Fibroblast of lung (primary cell): Measurements from ENCODE around the gene SSH2.

Source experiments
- EZH2 ChIP-seq: IDR thresholded peaks from 2 replicates; pipeline ENCODE4 v1.5.1; 2012; ENCODE audit warnings: low read length, control low read depth, mild to moderate bottlenecking; ENCODE audit errors: missing control alignments
- TF ChIP-seq, protein P1 (sequence below), 2 donors: IDR thresholded peaks in 1 of 2; conservative IDR thresholded peaks in 1 of 2; 1 replicate in 1 of 2; 2 replicates in 1 of 2; pipeline ENCODE4 v1.5.1; 2011 to 2012; ENCODE audit warnings: low read length in 2 of 2, control low read depth in 1 of 2, inconsistent platforms in 1 of 2, low read depth in 1 of 2, mild to moderate bottlenecking in 1 of 2

DNA sequence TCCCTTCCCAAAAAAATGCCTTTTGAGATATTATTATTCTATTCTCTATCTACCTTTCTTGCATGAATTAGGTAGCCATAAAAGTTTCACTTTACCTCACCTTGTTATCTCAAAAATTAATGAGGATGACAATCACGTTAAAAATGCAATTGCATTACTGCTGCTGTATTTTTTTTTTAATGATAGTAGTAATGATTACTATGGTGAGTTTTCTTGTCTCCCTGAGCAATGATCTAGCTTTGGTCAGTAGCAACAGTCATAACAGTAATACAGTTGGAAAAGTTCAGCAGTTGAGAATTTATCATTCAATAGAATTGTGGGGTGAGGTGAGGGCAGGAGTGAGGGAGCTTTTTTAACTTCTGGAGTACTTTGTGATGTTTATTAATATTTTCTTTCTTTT is 11.3 kb upstream of the SSH2 start, which contains the start of gene EFCAB5:
- TF ChIP-seq, protein P1, sequence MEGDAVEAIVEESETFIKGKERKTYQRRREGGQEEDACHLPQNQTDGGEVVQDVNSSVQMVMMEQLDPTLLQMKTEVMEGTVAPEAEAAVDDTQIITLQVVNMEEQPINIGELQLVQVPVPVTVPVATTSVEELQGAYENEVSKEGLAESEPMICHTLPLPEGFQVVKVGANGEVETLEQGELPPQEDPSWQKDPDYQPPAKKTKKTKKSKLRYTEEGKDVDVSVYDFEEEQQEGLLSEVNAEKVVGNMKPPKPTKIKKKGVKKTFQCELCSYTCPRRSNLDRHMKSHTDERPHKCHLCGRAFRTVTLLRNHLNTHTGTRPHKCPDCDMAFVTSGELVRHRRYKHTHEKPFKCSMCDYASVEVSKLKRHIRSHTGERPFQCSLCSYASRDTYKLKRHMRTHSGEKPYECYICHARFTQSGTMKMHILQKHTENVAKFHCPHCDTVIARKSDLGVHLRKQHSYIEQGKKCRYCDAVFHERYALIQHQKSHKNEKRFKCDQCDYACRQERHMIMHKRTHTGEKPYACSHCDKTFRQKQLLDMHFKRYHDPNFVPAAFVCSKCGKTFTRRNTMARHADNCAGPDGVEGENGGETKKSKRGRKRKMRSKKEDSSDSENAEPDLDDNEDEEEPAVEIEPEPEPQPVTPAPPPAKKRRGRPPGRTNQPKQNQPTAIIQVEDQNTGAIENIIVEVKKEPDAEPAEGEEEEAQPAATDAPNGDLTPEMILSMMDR (conservative IDR thresholded peaks at IDR 0.05 in 1 of 2, IDR thresholded peaks at IDR 0.05 in 1 of 2; ENCODE audit: low read depth in 1 of 2, low read length in 2 of 2): no peak
- no peak for TF ChIP-seq EZH2
